B cell (primary cell): ENCODE results near the gene DOCK3. TPM values are rescaled to one million over a fixed set of nuclear protein-coding genes. Genes with fewer than 3 reads are reported as not detected.

Experiments
- ATAC-seq: fragments of 200-7000 bp; cut with Tn5 transposase; one replicate; pipeline ENCODE4 v1.10.0; 2021; ENCODE audit warnings: low read depth, mild to moderate bottlenecking, moderate number of reproducible peaks, moderate library complexity
- CTCF ChIA-PET: fragments of 350-600 bp; sonication (Branson Sonifier 250); formaldehyde crosslinking; loops from one replicate; lab custom pipeline; 2021; ENCODE audit warnings: antibody characterized with exemption, inconsistent platforms; lab: Charles Lee
- POLR2A ChIA-PET: fragments of 350-600 bp; sonication (Branson Sonifier 250); formaldehyde crosslinking; loops from one replicate; lab custom pipeline; 2021; ENCODE audit warnings: antibody characterized with exemption; lab: Charles Lee
- DNase-seq: peaks from one replicate; pipeline ENCODE4 v3.0.0; 2013
- H2AFZ ChIP-seq: 2 replicates; pipeline ENCODE4 v1.6.1; 2012; ENCODE audit warnings: mild to moderate bottlenecking, low read depth, low read length; ENCODE audit not compliant: insufficient read depth, poor library complexity, severe bottlenecking
- H3K27ac ChIP-seq, 2 donors: 1 replicate in 1 of 2; 2 replicates in 1 of 2; pipeline ENCODE4 v1.5.1; 2012 to 2013; ENCODE audit warnings: low read length in 2 of 2, mild to moderate bottlenecking in 2 of 2, moderate library complexity in 1 of 2
- H3K27me3 ChIP-seq, 4 experiments: fragments of 200-600 bp in 1 of 4; sonication (generic) in 1 of 4; replicated peaks in 1 of 4; 1 replicate in 2 of 4; 2 replicates in 2 of 4; pipeline versions ENCODE4 v1.6.1 to v1.7.0; 2013 to 2016; ENCODE audit warnings: low read length in 3 of 4, mild to moderate bottlenecking in 2 of 4, mixed read lengths in 1 of 4, moderate library complexity in 1 of 4; ENCODE audit not compliant: insufficient read depth in 4 of 4, control insufficient read depth in 3 of 4; ENCODE audit errors: control extremely low read depth in 1 of 4
- H3K36me3 ChIP-seq, 2 experiments: replicated peaks in 1 of 2; 1 replicate in 1 of 2; 2 replicates in 1 of 2; pipeline versions ENCODE4 v1.6.1 to v1.7.1; 2013; ENCODE audit warnings: low read length in 1 of 2; ENCODE audit not compliant: insufficient read depth in 2 of 2, control insufficient read depth in 1 of 2; ENCODE audit errors: control extremely low read depth in 1 of 2, extremely low read depth in 1 of 2
- H3K4me1 ChIP-seq, 2 donors: fragments of 200-600 bp in 1 of 2; sonication (generic) in 1 of 2; 1 replicate in 1 of 2; 2 replicates in 1 of 2; pipeline versions ENCODE4 v1.5.1 to v1.6.1; 2013 to 2017; ENCODE audit warnings: low read length in 2 of 2; ENCODE audit not compliant: control insufficient read depth in 2 of 2, insufficient read depth in 2 of 2
- H3K4me2 ChIP-seq: replicated peaks from 2 replicates; pipeline ENCODE3; 2012; ENCODE audit warnings: mild to moderate bottlenecking, low read depth, low read length; ENCODE audit not compliant: poor library complexity, severe bottlenecking
- H3K4me3 ChIP-seq, 5 experiments: fragments of 200-600 bp in 1 of 5; sonication (generic) in 1 of 5; 1 replicate in 3 of 5; 2 replicates in 2 of 5; pipeline versions ENCODE4 v1.5.1 to v1.7.0; 2011 to 2016; ENCODE audit warnings: low read length in 4 of 5, mild to moderate bottlenecking in 4 of 5, low read depth in 2 of 5, control low read depth in 1 of 5, moderate library complexity in 1 of 5; ENCODE audit not compliant: insufficient read depth in 1 of 5; ENCODE audit errors: control extremely low read depth in 1 of 5, extremely low read depth in 1 of 5
- H3K79me2 ChIP-seq: fragments of 200-600 bp; sonication (generic); one replicate; pipeline ENCODE4 v1.6.0; 2016; ENCODE audit warnings: low read length; ENCODE audit not compliant: control insufficient read depth, insufficient read depth
- H3K9ac ChIP-seq: fragments of 200-600 bp; sonication (generic); 2 replicates; pipeline ENCODE4 v1.6.1; 2017; ENCODE audit warnings: mild to moderate bottlenecking, low read length, moderate library complexity
- H3K9me3 ChIP-seq, 3 donors: one replicate each; pipeline versions ENCODE4 v1.6.1 to v1.7.1; 2013; ENCODE audit warnings: low read length in 2 of 3; ENCODE audit not compliant: control insufficient read depth in 2 of 3, insufficient read depth in 1 of 3; ENCODE audit errors: control extremely low read depth in 1 of 3
- H4K20me1 ChIP-seq: 2 replicates; pipeline ENCODE4 v1.6.0; 2012; ENCODE audit warnings: mild to moderate bottlenecking, low read length; ENCODE audit not compliant: insufficient read depth, control insufficient read depth, poor library complexity, severe bottlenecking
- H3K27ac Mint-ChIP-seq: one replicate; pipeline ENCODE4 v1.8.0; 2021; ENCODE audit warnings: mixed read lengths
- H3K27me3 Mint-ChIP-seq: one replicate; pipeline ENCODE4 v1.8.0; 2021; ENCODE audit warnings: mixed read lengths
- H3K4me1 Mint-ChIP-seq: one replicate; pipeline ENCODE4 v1.8.0; 2021; ENCODE audit warnings: mixed read lengths
- H3K4me3 Mint-ChIP-seq: one replicate; pipeline ENCODE4 v1.8.0; 2021; ENCODE audit warnings: mixed read lengths
- H3K9me3 Mint-ChIP-seq: one replicate; pipeline ENCODE4 v1.8.0; 2022; ENCODE audit warnings: mixed read lengths; ENCODE audit not compliant: insufficient read depth
- CTCF ChIP-seq: fragments of 200-600 bp; IDR thresholded peaks from one replicate; pipeline ENCODE4 v1.8.0; 2022; ENCODE audit warnings: antibody characterized with exemption, mild to moderate bottlenecking
- EZH2 ChIP-seq: IDR thresholded peaks from 2 replicates; pipeline ENCODE4 v1.6.1; 2012; ENCODE audit warnings: borderline replicate concordance, low read depth, mild to moderate bottlenecking, moderate library complexity, low read length; ENCODE audit not compliant: insufficient read depth, poor library complexity, severe bottlenecking
- WGBS: methylation state at CpG from one replicate; pipeline ENCODE4 v1.1.5; 2013; ENCODE audit warnings: missing lambda C conversion rate; ENCODE audit not compliant: insufficient coverage; 5-methylcytosine and 5-hydroxymethylcytosine counted together
- intact Hi-C: fragments of 100-400 bp; cut with micrococcal nuclease; formaldehyde crosslinking; loops from one replicate; pipeline ENCODE4 v1.10.0; 2022
- polyA plus RNA-seq: library from polyadenylated mRNA; depleted of rRNA; stranded (reverse); fragments of >200 nt; gene quantifications from 2 replicates; pipeline ENCODE4 v1.2.3, GENCODE V29; 2012
- total RNA-seq, 2 donors: library from RNA; stranded (reverse); fragments of 120-200 nt in 1 of 2; gene quantifications; 1 replicate in 1 of 2; 2 replicates in 1 of 2; pipeline versions ENCODE4 v1.2.3 to v1.2.4, GENCODE V29; 2013 to 2022

The DOCK3 gene
- total and polyA plus RNA-seq, 2 donors (not counting 1 experiment from before 2014, with no cell fraction given) = 0.06 to 0.30 TPM

- Histone ChIP-seq H2AFZ (no peak overlapping the region), H3K27ac (no peak overlapping the region), H4K20me1 (no peaks in the 10 kb centered on the region), H3K9ac (no peak overlapping the region), H3K27me3 (peaks cover 0 to 2% (median 0%) of the 10 kb centered on the region in 4 experiments), H3K4me1 (no peaks in the 10 kb centered on the region), H3K79me2 (no peaks in the 10 kb centered on the region), H3K9me3 (peaks cover 0 to 4% (median 2%) of the 10 kb centered on the region in 3 donors), H3K36me3 (no peaks in the 10 kb centered on the region), H3K4me3 (no peak overlapping the region), H3K4me2 (no peak overlapping the region)
- intact Hi-C loops = no loop called here
- Mint-ChIP-seq H3K4me3 (no peak overlapping the region), H3K9me3 (peaks cover 4% of the 10 kb centered on the region), H3K27me3 (peaks cover 38% of the 10 kb centered on the region), H3K27ac (no peak overlapping the region), H3K4me1 (no peaks in the 10 kb centered on the region)
- no peak for ATAC-seq
- TF ChIP-seq EZH2 = no peak
- no peak for TF ChIP-seq CTCF
- POLR2A ChIA-PET = no interaction called here
- CTCF ChIA-PET = interaction anchor here (0.6 kb wide), 1 partner anchor 51 kb away, joined by 4 read pairs; no protein-coding TSS in a partner anchor
- WGBS = 95% methylated on average over 3 of the region's 3 CpGs
- no peak for DNase-seq
Measured at GRCh38 chr3:50696276-50696675, 21.5 kb downstream of the DOCK3 start.

GRCh38 chr3:50698269-50698668 lies 23.5 kb downstream of the DOCK3 start:
- TF ChIP-seq EZH2 (no peak), CTCF (no peak)
- Histone ChIP-seq H3K9me3 (peaks cover 1 to 9% (median 2%) of the 10 kb centered on the region in 3 donors), H3K4me3 (no peak overlapping the region), H3K36me3 (no peaks in the 10 kb centered on the region), H3K79me2 (no peaks in the 10 kb centered on the region), H3K27me3 (peaks cover 0 to 2% (median 0%) of the 10 kb centered on the region in 4 experiments), H3K27ac (no peak overlapping the region), H2AFZ (no peak overlapping the region), H3K4me2 (no peak overlapping the region), H4K20me1 (no peaks in the 10 kb centered on the region), H3K4me1 (no peaks in the 10 kb centered on the region), H3K9ac (no peak overlapping the region)
- peaks cover 32% of the 10 kb centered on the region for H3K27me3 Mint-ChIP-seq
- WGBS = no CpG with 5 or more reads among the region's 2 CpGs
- DNase-seq (no peak), ATAC-seq (no peak)
- POLR2A ChIA-PET = no interaction called here
- H3K9me3 Mint-ChIP-seq = peaks cover 4% of the 10 kb centered on the region
- no peak overlapping the region for H3K4me3 Mint-ChIP-seq
- intact Hi-C loops = no loop called here
- H3K27ac Mint-ChIP-seq = no peak overlapping the region
- CTCF ChIA-PET = no interaction called here
- no peaks in the 10 kb centered on the region for H3K4me1 Mint-ChIP-seq
